Renal cortex interstitium (tissue), 11 donors: ENCODE measurements around the gene STK16. TPM values are rescaled to one million over a fixed set of nuclear protein-coding genes. Genes with fewer than 3 reads are reported as not detected.
A peak's percentile ranks its signal among the peaks of the same experiment; 100 is the strongest.

Experiments used
- DNase-seq, 11 donors: peaks; one replicate each; pipeline ENCODE4 v3.0.0-alpha.2; 2013; ENCODE audit warnings: low read depth in 9 of 11, low spot score in 4 of 11; ENCODE audit errors: extremely low read depth in 1 of 11
- polyA plus RNA-seq, 3 donors: library from polyadenylated mRNA; unstranded; fragments of 120-200 nt; gene quantifications; one replicate each; pipeline ENCODE4 v1.2.1, GENCODE V29; 2013; ENCODE audit not compliant: insufficient read length in 3 of 3

The STK16 gene
- polyA plus RNA-seq, 3 donors: 37.3 to 38.3 (median 38.1) TPM

DNA sequence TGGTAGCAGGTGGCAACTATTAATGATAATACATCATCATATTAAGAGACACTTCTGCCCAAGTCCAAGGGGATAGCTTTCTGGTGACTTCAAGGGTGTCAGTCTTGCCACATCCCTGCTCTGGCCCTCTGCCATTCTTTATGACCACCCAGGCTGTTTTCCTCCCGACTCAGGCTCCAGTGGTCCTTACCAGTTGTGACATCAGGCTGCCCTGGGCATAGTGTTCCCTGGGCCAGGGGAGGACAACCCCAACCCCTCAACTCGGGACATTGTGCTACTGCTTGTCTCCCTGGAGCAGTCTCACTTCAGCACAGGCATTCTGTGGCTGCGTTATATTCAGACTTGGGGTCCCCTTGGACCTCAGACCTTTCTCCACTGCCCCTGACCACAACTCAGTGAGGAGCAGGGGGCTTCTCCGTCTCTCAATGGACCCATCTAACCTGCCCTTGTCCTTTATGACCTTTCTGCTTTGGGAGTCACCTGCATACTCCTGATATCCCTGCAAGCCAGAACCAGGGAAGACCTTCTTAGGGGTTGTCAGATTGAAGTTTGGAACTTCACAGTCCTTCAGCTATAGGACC lies 46.7 kb downstream of the STK16 start:
- no peak for DNase-seq

DNA sequence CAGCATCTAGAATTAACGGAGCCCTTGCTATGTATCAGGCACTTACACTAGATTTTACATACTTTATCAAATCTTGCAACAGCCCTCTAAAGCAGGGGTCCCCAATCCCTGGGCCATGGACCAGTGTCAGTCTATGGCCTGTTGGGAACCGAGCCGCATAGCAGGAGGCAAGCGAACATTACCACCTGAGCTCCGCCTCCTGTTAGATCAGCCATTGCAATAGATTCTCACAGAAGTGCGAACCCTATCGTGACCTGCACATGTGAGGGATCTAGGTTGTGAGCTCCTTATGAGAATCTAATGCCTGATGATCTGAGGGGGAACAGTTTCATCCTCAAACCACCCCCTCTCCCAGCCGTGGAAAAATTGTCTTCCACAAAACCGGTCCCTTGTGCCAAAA lies 47.3 kb downstream of the STK16 start:
- DNase-seq: no peak

DNA sequence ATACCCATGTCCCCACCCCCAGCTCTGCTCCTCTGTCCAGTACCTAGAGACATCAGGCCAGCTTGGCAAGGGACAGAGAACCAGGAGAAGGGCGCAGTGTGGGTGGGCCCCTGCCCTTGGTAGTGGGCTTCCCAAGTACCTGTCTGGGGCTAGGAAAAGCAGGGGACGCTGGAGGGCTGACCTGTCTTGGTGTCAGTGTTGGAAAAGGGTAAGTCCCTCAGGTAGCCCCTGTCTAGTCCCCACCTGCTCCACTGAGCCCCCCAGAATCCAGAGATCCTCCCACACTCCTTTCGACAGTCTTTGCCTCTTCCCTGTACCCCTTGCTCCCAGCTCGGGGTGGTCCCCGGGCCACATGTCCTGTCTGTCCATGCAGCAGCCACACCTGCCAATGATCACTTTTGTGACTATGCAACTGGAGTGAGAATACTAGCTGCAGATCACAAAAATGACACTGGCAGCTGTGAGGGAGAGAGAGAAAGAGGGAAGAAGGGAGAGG lies 48.5 kb downstream of the STK16 start:
- DNase-seq: no peak

DNA sequence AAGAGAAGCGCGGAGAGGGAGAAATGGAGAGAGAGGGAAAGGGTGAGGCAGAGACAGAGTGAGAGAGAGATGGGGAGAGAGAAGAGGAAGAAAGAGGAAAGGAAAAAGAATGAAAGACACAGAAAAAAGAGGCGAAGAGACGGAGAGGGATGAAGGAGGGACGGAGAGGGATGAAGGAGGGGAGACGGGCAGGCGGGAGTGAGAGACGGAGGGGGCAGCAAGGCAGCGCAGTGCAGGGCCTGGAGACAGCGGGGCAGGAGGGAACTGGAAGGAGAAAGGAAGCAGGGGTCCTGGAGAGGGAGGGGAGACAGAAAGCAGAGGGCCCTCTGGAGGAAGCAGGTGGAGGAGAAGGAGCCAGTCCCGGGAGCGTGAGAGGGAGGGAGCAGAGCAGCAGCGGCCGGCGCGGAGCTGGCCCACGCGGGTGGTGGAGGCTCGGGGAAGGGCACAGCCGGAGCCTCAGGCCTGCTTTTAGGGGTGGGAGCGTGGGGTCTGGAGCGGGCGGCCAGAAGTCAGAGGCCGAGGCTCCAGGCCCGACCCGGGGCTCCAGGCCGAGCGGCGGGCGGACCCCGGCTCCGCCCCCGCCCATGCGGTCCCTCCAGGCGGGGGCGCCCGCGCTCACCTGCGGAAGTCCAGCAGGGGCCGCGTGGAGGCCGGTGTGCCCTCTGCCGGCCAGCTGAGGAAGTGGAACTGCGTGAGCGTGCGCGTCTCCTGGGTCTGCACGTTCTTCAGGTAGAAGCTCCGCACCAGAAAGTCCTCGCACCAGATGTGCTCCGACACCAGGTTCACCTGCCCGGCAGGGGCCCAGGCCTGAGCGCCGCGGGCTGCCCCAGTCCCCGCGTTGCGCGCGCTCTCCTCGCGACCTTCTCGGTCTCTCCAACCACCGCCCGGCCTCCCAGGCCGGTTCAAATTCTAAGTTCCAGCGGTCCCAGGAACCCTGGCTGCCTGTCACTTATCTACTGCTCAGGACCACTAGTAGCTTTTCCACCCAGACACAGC lies 49.4 kb downstream of the STK16 start:
- DNase-seq: peak in 8 of 11 donors; percentile 73 to 85 (median 82)

DNA sequence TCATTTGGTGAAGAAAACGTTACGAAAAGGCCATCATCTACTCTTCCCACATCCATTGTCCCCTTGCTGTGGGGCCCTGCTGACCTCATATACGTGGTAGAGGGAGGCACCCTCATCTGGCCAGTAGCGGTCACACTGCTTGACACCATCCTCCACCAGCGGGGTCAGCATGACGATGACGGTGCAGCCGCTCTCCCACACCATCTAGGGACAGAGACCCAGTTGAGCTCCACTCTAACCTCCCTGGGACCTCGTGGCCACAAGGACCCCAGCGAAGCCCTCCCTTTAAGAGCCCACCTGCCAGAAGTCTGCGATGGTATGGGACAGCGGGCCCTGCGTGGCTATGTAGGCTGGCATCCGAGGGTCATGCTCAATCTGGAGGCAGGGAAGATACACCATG lies 50.9 kb downstream of the STK16 start:
- no peak for DNase-seq

DNA sequence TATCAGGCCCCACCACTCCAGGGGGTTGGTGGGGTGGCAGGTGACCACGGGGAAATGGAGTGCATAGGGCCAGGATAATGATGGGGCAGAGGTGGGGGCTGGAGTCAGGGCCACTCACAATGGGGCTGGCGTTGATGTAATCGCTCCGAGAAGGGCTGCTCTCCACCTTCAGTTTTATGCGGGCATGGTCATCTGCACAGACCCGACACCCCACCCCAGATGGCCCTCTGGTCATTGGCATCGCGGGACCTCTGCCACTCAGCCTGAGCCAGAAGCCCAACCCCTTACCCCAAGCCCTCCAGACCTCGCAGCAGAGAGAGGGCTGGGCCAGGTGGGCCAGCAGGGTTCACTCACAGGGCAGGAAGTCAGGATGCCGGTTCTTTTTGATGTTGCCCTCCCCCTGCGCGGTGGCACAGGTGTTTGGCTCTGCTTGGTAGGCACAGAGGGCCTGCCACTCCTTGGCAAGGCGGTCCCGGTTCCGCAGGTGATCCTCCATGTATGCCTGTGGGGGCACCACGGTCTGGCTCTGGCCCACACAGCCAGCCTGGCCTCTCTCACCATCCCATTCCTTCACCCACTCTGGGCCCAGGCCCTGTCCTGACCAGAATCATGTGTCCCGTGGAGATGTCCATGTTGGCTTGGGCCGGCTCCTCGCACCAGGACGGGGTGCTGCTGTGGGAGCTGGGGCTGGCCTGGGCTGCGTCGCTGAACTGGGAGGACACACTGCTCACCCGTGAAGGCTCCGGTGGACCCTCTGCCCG lies 51.5 kb downstream of the STK16 start:
- DNase-seq: no peak

DNA sequence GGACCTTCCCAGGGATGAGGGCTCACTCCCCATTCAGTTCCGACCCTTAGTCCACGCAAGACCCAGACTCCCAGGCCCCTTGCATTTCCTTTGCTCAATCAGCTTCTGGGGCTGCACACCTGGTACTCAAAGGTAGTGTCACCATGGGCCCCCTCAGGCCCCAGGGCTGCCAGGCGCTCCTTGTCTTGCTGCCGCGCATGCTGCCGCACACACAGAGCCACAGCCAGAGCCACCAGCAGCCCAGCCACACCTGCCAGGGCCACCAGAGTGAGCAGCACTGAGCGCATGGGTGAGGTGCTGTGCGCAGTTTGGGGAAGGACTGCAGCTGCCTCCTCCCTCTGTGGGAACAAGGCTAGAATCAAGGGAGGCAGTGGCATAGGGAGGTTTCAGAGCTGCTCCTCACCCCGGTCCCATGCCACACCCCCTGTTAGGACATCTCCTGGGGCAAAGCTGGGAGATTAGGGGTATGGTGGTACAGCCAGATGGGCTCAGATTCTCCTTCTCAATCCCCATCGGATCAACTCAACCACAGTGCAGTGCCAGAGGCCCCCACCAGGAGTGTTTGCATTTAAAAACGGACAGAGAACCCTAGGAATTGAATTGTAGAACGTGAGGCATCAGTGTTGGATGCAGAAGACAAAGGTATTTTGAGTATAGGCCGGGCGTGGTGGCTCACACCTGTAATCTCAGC lies 52.6 kb downstream of the STK16 start:
- no peak for DNase-seq

DNA sequence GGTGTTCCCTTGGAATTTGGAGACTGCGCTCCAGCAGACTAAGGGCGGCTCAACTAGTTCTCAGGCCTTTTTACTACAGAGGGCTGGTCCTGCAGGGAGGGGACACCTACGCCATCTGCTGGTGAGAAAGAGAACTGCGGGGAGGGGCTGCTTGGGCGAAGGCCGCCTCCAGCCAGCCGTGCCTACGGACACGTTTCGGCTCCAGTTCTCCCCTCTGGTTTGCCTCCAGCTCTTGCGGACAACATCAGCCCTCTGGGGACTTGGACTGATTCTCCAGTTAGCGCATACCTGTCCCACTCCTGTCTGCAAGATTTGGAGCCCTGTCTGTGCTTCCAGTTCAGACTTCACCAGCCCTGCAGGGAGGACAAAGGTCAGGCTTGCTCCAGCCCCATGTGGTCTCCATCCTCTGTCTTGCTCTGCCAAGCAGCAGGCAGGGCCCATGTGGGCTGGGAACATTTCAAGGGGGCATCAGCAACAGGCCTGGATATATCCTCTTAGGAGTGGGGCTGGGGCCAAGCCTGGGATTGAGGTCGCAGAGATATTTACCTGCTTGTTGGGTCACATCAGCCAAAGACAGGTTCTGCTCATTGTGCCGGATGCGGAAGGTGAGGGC lies 53.6 kb downstream of the STK16 start:
- peak in 9 of 11 donors; percentile 58 to 80 (median 68) for DNase-seq

DNA sequence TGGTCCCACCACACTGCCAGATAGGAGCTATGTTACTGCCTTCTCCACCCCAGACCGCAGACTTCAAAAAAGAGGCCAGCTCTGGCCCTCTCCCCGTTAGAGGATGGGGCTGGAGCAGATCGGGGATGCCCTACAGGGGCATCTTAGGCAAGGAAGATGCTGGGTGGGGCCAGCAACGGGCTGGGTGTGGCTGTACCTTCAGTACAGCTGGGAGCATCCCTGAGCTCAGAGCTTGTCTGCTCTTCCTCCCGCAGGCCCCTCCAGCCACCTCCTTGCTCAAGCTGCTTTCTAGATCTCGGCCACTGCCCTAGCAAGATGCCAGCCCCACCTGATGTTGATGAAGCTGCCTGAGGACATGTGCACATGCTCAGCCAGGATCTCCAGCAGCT lies 54.1 kb downstream of the STK16 start:
- DNase-seq: no peak

Other genes with a start within 250 kb of the STK16 start
- gene CFAP65, start 204.0 kb upstream of the STK16 start, polyA plus RNA-seq: under 1 TPM; 0.11 to 0.37 (median 0.36) TPM
- 1 to 10 TPM; 1.3 to 2.8 (median 2.0) TPM for gene IHH, start 184.6 kb upstream of the STK16 start, polyA plus RNA-seq
- 10 to 100 TPM; 16.7 to 21.4 (median 17.0) TPM for gene NHEJ1, start 84.7 kb upstream of the STK16 start, polyA plus RNA-seq
- gene SLC23A3, start 75.5 kb upstream of the STK16 start, polyA plus RNA-seq: 10 to 100 TPM; 17.6 to 35.0 (median 22.7) TPM
- 10 to 100 TPM; 61.4 to 71.9 (median 68.9) TPM for gene CNPPD1, start 68.6 kb upstream of the STK16 start, polyA plus RNA-seq
- gene RETREG2, start 67.2 kb upstream of the STK16 start, polyA plus RNA-seq: 100 to 1,000 TPM; 111 to 116 (median 116) TPM
- 10 to 100 TPM; 36.1 to 50.4 (median 43.0) TPM for gene ZFAND2B, start 38.7 kb upstream of the STK16 start, polyA plus RNA-seq
- gene ABCB6, start 26.5 kb upstream of the STK16 start, polyA plus RNA-seq: 10 to 100 TPM; 42.1 to 50.2 (median 44.7) TPM
- 10 to 100 TPM; 43.7 to 48.2 (median 48.0) TPM for gene ATG9A, start 15.8 kb upstream of the STK16 start, polyA plus RNA-seq
- 10 to 100 TPM; 51.6 to 94.0 (median 62.8) TPM for gene ANKZF1, start 15.7 kb upstream of the STK16 start, polyA plus RNA-seq
- 10 to 100 TPM; 24.1 to 27.6 (median 24.4) TPM for gene GLB1L, start within 50 bp of the STK16 start, polyA plus RNA-seq
- gene TUBA4B, start 7.8 kb downstream of the STK16 start, polyA plus RNA-seq: 1 to 10 TPM in 1 of 3 donors, under 1 TPM in 2; 0.79 to 1.0 (median 0.93) TPM
- 100 to 1,000 TPM in 1 of 3 donors, 10 to 100 TPM in 2; 27.7 to 111 (median 37.9) TPM for gene TUBA4A, start 8.4 kb downstream of the STK16 start, polyA plus RNA-seq
- 10 to 100 TPM; 64.9 to 83.6 (median 72.3) TPM for gene DNAJB2, start 33.9 kb downstream of the STK16 start, polyA plus RNA-seq
- under 1 TPM in 2 of 3 donors, not detected in 1; 0.16 to 0.65 TPM for gene PTPRN, start 63.9 kb downstream of the STK16 start, polyA plus RNA-seq
- not detected for gene RESP18, start 87.3 kb downstream of the STK16 start, polyA plus RNA-seq
- 10 to 100 TPM; 53.6 to 73.9 (median 65.7) TPM for gene DNPEP, start 142.4 kb downstream of the STK16 start, polyA plus RNA-seq
- gene DES, start 172.9 kb downstream of the STK16 start, polyA plus RNA-seq: 1 to 10 TPM; 6.1 to 7.0 (median 6.5) TPM
- 10 to 100 TPM in 2 of 3 donors, 1 to 10 TPM in 1; 9.2 to 16.8 (median 12.7) TPM for gene SPEG, start 189.4 kb downstream of the STK16 start, polyA plus RNA-seq